Measurements from ENCODE around the gene SULT1B1.

The SULT1B1 gene

DNA sequence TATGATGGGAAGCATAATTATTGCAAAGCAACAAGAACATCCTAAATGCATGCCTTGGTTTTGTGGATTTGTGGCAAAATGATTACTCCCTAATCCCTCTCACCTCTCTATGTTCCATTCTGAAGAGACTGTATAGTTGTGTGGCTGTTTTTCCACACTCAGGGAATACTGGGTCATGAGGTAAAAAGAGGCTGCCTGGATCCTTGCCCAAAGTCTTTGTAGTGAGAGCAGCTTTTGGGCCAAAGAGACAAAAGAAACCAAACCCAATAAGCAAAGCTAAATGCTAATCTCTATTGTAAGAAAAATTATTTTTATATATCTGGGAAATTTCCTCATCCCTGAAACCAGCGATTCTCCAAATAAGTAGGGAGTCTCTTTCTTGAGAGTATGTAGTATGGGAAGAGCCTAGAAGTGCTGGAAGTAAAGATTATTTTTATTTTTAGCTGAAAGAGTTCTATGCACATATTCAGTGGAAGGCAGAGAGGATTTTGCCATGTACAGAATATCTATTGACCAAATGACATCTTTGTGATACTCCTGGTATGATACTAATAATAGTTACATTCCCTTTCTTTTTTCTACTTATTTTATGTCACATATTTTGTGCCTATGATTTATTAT is 24.9 kb upstream of the SULT1B1 start:
- TF ChIP-seq POLR2A (IDR thresholded peaks at IDR 0.05; ENCODE audit: extremely low read depth, insufficient read length) (no peak), MYC (IDR thresholded peaks at IDR 0.05; ENCODE audit: low read depth, low read length) (no peak)
- TF ChIP-seq, protein P1, sequence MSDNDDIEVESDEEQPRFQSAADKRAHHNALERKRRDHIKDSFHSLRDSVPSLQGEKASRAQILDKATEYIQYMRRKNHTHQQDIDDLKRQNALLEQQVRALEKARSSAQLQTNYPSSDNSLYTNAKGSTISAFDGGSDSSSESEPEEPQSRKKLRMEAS (IDR thresholded peaks at IDR 0.05; ENCODE audit: low read depth, low read length) = no peak
- TF ChIP-seq, protein P2, sequence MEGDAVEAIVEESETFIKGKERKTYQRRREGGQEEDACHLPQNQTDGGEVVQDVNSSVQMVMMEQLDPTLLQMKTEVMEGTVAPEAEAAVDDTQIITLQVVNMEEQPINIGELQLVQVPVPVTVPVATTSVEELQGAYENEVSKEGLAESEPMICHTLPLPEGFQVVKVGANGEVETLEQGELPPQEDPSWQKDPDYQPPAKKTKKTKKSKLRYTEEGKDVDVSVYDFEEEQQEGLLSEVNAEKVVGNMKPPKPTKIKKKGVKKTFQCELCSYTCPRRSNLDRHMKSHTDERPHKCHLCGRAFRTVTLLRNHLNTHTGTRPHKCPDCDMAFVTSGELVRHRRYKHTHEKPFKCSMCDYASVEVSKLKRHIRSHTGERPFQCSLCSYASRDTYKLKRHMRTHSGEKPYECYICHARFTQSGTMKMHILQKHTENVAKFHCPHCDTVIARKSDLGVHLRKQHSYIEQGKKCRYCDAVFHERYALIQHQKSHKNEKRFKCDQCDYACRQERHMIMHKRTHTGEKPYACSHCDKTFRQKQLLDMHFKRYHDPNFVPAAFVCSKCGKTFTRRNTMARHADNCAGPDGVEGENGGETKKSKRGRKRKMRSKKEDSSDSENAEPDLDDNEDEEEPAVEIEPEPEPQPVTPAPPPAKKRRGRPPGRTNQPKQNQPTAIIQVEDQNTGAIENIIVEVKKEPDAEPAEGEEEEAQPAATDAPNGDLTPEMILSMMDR (IDR thresholded peaks at IDR 0.05; ENCODE audit: low read depth, low read length) = no peak
- no peak overlapping the region for H3K4me3 ChIP-seq (ENCODE audit: low read depth, low read length)
- no peak for DNase-seq (ENCODE audit: low read depth)

DNA sequence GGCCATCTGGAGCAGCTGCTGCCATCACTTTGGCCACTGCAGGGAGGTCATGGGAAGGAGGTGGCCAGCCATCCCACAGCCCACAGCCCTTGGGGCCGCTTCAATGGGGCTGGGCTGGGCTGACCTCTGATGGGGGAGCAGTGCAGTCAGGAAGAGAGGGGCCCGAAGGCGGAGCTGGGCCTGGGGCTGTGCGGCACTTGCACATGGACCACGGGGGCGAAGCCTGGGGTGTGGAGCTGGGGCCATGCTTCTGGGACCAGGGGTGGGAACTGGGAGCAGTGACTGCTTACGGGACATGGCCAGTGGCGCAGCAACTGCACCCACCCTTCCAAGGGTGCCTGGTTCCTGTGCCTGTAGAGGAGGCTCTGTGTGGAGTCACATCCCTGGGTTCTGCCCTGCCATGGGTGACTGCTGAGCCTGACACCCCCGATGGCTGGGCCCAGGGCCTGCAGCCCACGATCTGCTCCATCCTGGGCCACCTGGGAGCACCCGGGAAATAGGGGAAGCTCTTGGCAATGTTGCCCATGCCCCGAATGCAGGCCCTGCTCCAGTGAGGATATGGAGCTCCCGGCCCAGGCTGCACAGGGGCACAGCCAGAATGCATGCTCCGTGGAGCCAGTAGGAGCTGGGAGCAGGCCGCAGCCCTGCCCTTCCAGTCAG is 22.4 kb upstream of the SULT1B1 start:
- DNase-seq (ENCODE audit: low read depth) = no peak
- TF ChIP-seq, protein P2 (IDR thresholded peaks at IDR 0.05; ENCODE audit: low read depth, low read length) = no peak
- TF ChIP-seq POLR2A (IDR thresholded peaks at IDR 0.05; ENCODE audit: extremely low read depth, insufficient read length) (no peak), MYC (IDR thresholded peaks at IDR 0.05; ENCODE audit: low read depth, low read length) (no peak)
- TF ChIP-seq, protein P1 (IDR thresholded peaks at IDR 0.05; ENCODE audit: low read depth, low read length) = no peak
- no peak overlapping the region for H3K4me3 ChIP-seq (ENCODE audit: low read depth, low read length)

DNA sequence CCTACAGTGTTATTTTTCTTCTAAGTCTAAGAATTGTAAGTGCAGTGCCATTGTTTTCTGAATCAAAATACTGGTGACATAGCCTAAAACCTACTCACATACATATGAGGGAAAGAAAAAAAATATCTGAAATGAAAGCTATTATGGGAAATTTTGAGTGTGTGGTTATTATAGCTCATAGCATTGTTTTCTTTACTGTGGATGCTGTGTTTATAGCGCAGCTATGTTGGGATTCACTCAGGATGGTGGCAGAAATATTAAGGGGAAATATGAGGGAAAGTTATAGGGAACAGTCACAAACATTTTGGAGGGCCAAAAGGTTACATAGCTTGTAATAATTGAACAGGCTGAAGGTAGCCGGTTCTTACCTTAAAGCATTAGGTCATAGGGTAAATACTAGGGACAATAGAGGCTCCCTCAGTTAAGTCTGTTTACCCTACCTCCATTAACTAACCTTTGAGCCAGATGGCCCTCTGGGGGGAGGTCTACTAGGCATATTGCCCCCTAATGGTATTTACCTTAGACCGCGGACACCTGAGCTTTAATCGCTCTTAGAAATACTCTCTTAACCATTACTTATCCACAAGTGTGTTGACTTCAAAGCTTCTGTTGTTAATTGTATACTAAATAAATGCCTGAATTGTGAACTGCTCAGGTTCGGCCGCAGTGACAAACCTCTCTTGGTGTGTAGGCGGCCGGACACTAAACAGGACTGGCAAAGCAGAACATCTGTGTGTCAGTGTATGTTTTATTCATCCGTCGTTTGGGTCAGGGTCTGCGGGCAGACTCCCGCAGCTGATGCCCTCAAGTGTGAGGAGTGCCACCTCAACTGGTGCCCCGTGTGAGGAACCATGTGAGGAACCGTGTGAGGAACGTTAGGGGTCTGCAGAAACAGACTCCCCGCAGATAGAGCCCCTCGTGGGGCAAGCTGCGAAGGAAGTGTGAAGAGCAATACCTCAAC is 21.3 kb upstream of the SULT1B1 start:
- TF ChIP-seq, protein P1 (IDR thresholded peaks at IDR 0.05; ENCODE audit: low read depth, low read length) = no peak
- TF ChIP-seq MYC (IDR thresholded peaks at IDR 0.05; ENCODE audit: low read depth, low read length) = no peak
- no peak for TF ChIP-seq POLR2A (IDR thresholded peaks at IDR 0.05; ENCODE audit: extremely low read depth, insufficient read length)
- TF ChIP-seq, protein P2 (IDR thresholded peaks at IDR 0.05; ENCODE audit: low read depth, low read length) = no peak
- H3K4me3 ChIP-seq (ENCODE audit: low read depth, low read length) = no peak overlapping the region
- no peak for DNase-seq (ENCODE audit: low read depth)

DNA sequence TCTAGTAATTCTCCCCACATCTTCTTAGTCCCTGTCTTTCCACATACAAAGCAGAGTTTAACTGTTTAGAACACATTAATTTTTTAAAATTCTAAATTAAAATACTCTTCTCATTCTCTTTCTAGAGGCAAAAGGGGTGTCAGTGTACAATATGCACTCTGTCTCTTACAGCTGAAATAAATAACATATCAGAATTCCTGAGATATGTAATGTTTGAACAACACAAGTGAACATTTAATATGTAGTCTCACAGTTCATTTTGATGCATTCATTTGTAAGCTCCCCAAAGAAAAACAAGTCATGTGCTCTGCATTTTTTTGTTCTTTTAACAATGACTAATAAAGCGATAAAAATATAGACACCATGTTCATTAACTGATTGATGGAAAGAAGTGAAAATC is 19.7 kb upstream of the SULT1B1 start:
- no peak for DNase-seq (ENCODE audit: low read depth)
- no peak overlapping the region for H3K4me3 ChIP-seq (ENCODE audit: low read depth, low read length)
- no peak for TF ChIP-seq MYC (IDR thresholded peaks at IDR 0.05; ENCODE audit: low read depth, low read length)
- TF ChIP-seq, protein P1 (IDR thresholded peaks at IDR 0.05; ENCODE audit: low read depth, low read length) = no peak
- TF ChIP-seq, protein P2 (IDR thresholded peaks at IDR 0.05; ENCODE audit: low read depth, low read length) = no peak
- TF ChIP-seq POLR2A (IDR thresholded peaks at IDR 0.05; ENCODE audit: extremely low read depth, insufficient read length) = no peak

DNA sequence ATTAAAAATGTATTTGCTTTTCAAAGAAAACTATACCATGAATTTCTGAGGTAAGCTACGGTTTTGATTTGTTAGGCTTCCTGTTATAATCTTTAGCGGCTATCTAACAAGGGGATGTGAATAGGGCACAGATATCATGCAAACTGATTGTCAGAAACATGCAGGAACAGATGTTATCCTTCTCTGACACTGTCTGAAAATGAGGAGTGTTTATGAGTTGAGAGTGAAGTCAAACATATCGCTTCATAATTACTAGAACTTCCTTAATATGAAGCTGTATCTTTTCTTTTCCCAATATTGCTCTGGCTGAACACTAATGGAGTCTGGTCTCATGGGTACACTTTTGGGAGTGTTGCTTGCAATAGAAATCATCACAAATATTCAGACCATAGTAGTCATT is 16.3 kb upstream of the SULT1B1 start:
- DNase-seq (ENCODE audit: low read depth) = no peak
- H3K4me3 ChIP-seq (ENCODE audit: low read depth, low read length) = no peak overlapping the region
- TF ChIP-seq, protein P2 (IDR thresholded peaks at IDR 0.05; ENCODE audit: low read depth, low read length) = no peak
- TF ChIP-seq, protein P1 (IDR thresholded peaks at IDR 0.05; ENCODE audit: low read depth, low read length) = no peak
- TF ChIP-seq POLR2A (IDR thresholded peaks at IDR 0.05; ENCODE audit: extremely low read depth, insufficient read length) (no peak), MYC (IDR thresholded peaks at IDR 0.05; ENCODE audit: low read depth, low read length) (no peak)

All from NB4 (cell line).